ENCODE data around the gene EPB41L4A.
"Not testable (repeated sequence)": the region's sequence is repeated elsewhere in the genome, so short reads cannot be mapped to it uniquely, and the experiment has no call there.

The EPB41L4A gene

GRCh38 chr5:112210430-112211005, 208.6 kb downstream of the EPB41L4A start:
- peak; percentile 21 for DNase-seq (ENCODE audit: low spot score)

DNA sequence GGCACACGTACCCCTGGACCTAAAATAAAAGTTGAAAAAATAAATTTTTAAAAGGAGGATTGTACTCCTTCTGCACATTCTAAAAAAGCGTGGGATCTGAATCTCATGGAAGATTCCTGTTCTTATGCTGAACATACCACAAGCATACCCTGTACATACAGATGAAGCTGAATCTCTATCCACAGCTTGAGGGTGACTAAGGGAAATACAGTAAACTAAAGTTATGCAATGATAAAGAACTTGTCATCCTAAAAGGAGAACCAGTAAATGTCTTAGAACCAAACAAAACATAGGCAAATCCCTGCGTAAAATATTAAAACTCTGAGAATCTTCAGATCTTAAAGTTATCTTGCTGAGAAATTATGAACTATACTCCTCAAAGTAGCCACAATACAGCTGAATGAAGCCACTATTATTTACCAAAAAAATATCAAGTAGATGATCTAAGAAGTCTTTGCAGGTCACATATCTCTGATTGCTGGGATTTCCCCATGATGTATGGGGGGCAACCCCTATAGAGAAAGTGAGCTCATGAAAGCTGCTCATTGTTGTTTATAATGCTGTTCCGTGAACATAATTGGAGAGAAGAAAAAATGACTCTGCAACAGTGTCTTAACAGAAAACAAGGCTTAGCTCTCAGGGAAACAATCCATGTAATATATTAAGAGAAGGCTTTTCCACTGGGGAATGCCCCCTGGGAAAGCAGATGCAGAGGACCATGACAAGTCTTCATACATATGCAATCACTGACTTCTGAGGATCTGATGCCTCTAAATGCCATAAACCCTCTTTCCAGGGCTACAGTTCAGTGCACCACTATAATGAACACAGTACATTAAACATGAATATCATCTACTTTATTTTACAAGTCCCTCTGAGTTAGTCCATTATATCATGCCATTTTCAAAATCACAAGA, 210.1 kb downstream of the EPB41L4A start:
- no peak for DNase-seq (ENCODE audit: low spot score)

- DNase-seq (ENCODE audit: low spot score), result not testable (repeated sequence)
These were observed 210.9 kb downstream of the EPB41L4A start for GRCh38 chr5:112208195-112208594.

DNA sequence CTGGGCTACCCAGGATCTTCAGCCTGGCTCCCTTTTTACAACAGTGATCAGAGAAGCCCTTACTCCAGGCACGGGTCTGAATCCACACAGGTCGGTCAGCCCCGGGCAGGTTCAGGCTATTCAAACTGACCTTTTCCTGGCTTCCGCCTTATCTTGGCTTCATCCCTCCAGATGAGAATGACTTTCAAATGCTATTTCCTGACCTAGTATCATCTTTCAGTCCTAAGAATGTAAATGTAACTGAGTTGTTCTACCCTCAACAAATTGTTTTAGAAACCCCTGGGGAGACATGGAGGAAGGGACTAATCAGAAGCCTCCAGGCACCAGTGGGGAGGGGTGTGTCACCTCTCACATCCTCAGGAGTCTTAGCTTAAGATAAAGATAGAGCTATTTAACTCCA, 213.2 kb downstream of the EPB41L4A start:
- DNase-seq (ENCODE audit: low spot score), result no peak

DNA sequence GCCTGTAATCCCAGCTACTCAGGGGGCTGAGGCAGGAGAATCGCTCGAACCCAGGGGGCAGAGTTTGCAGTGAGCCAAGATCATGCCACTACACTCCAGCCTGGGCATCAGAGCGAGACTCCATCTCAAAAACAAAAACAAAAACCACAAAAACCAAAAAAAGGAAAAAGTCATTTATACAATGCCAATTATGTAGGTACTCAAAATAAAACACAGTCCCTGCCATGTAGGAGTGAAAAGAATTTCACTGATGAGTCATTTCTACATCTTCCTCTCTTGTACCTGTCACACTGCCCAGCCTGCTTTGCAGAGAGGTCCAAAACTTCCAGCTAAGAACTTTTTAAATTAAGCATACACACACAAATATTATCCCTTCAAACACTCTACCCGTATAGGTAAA, 215.8 kb downstream of the EPB41L4A start:
- DNase-seq (ENCODE audit: low spot score), result no peak

DNA sequence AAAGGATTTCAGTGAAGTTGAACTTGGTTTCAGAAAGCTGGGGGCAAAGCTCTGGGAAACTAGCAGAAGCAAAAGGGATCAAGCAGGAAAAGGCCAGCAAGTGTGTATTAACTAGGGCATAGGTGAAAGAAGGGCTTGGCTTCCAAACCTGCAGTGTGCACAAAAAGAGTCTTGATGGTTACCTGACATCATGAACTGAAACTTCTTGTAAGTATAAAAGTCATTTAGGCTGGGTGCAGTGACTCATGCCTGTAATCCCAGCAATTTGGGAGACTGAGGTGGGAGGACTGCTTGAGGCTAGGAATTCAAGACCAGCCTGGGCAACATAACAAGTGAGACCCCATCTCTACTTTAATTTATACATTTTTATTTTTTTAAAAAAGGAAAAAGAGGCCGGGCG, 216.4 kb downstream of the EPB41L4A start:
- DNase-seq (ENCODE audit: low spot score), result no peak

DNA sequence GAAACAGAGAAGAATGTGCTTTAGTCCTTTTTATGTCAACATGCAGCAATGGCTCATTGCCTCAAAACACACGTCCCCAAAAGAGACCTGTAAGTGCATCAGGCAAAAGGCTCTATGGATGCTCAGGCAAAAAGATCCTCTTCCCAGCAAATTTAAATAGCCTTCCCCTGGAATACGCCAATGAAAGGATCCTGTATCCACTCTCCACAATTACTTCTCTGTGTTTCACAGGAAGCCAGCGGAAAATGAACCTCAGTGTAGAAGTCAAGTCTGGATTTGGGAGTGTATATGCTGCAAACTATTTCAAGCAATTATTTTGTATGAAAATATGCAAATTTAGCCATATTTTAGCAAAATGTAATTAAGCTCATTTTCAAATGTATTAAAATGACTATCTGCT, 217.9 kb downstream of the EPB41L4A start:
- DNase-seq (ENCODE audit: low spot score), result no peak

DNA sequence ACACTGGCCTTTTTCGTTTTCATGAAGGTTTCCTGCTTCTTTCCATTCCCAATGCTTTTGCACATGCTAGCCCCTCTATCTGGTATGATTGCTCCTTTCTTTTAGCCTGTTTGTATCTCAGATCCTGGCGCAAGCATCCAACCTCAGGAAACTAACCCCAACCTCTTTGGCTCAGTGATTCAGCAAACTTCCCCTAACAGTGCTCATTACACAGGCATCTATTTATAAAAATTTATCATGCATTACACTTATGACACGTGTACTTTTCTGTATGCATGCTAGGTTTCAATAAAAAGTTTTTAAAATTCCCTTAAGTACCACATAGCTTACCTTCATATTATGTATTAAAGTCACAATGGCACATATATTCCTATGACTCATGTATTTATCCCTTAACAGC, 218.9 kb downstream of the EPB41L4A start:
- DNase-seq (ENCODE audit: low spot score), result no peak

DNA sequence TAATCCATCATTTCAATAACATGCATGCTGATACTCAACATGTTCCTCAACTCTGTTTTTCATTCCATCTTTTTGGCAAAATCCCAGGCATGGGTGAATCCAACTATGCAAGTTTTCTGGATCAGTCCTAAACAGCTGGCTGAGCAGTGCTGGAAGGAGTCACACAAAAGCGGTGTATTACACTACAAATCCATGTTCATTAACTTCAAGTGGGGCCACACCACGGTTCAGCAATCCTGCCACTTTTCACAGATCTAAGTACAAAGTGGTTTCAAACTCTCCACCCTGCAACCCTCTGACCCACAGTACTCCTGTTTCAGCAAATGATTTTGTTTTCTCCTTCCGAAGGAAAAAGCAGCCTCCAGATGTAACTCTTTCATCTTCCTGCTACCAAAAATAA, 222.5 kb downstream of the EPB41L4A start:
- DNase-seq (ENCODE audit: low spot score), result no peak

DNA sequence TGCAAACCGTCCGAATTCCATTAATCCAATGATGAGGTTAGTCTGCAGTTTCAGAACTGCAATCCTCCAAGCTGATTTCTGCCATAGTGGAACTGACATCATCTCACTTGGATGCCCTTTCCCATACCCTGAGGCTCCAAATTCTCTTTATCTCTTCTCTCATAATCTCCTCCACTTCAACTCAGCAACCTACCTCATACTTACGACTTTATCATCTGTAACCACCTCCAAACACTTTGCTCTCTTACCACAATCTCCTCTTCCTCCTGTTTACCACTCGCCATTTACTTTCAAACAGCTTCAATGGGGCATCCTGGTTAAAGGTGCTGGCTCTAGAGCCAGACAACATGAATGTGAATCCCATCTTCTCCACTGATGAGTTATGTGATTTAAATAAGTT, 223.2 kb downstream of the EPB41L4A start:
- no peak for DNase-seq (ENCODE audit: low spot score)

- DNase-seq (ENCODE audit: low spot score), result no peak
These were observed 226.2 kb downstream of the EPB41L4A start for GRCh38 chr5:112192866-112193265.

- DNase-seq (ENCODE audit: low spot score), result no peak
These were observed 227.0 kb downstream of the EPB41L4A start for GRCh38 chr5:112192072-112192471.

- DNase-seq (ENCODE audit: low spot score), result no peak
These were observed 229.7 kb downstream of the EPB41L4A start for GRCh38 chr5:112189391-112189790.

GRCh38 chr5:112186401-112186990, 232.6 kb downstream of the EPB41L4A start:
- peak; percentile 66 for DNase-seq (ENCODE audit: low spot score)

DNA sequence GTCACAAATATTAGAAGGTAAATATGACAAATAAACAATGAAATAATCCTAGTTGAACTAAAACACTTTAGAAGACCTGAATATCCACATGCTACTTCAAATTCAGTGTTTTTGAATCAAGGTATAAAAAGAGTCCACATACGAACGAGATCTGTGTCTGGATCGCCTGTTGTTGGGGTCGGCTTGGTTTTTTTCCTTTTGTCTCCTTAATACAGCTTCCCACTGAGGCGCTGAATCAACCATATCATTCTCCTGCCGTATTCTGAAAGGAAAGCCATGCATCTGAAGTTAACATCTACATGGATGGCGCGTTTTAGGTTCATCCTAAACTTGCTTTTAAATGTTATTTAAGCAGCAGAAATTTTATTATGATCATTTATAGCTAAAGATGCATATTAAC, 235.2 kb downstream of the EPB41L4A start:
- DNase-seq (ENCODE audit: low spot score), result no peak

DNA sequence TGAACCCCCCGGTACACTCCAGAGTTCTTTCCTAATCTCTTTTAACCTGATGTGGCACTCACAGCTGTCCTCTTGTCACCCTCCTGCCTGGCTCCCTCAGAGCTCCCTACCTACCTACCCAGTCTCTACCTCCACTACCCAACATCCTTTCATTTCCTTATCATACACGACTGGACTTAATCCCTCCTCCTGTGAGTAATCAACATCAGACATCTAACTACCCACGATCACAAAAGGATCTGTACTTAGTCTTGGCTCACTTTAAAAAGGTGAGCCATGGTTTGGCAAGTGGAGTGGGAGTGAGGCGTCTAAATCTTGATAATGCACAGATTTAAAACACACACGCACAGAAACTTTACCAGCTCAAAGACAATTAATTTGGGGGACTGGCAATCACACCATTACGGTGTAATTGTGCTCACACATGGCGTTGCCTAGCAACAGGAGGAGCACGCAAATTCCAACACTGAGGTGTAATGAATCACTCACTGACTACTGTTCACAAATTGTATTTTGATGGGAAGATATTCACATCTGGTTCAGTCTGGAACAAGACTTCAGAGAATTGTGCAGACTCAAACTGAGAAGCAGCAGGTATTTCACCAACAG, 235.9 kb downstream of the EPB41L4A start:
- DNase-seq (ENCODE audit: low spot score), result no peak

DNA sequence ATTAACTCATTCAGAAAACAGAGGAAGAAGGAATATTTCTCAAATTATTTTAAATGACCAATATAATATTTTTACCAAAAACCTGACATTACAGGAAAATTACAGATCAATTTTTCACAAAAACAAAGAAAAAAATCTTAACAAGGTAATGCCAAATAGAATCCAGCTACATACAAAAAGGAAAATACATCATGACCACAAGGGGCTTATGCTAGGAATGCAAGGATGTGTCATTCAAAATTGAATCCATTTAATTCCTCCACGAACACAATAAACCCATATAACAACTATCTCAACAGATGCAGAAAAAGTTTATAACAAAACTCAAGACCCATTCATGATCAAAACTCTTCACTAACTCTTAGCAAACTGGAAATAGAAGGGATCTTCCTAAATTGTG, 239.8 kb downstream of the EPB41L4A start:
- DNase-seq (ENCODE audit: low spot score), result no peak

- DNase-seq (ENCODE audit: low spot score), result peak; percentile 41
These were observed 244.0 kb downstream of the EPB41L4A start for GRCh38 chr5:112174959-112175594.

- peak; percentile 52 for DNase-seq (ENCODE audit: low spot score)
These were observed 253.0 kb downstream of the EPB41L4A start for GRCh38 chr5:112165897-112166737.

GRCh38 chr5:112165399-112165798, 253.7 kb downstream of the EPB41L4A start:
- DNase-seq (ENCODE audit: low spot score), result no peak

GRCh38 chr5:112163435-112163834, 255.6 kb downstream of the EPB41L4A start:
- DNase-seq (ENCODE audit: low spot score), result no peak
